GM23248 (cell line): ENCODE data around the gene ZNF367.

Experiments used
- EZH2 ChIP-seq: fragments of 200-600 bp; sonication (generic); IDR thresholded peaks from 2 replicates; pipeline ENCODE4 v1.6.1; 2018; ENCODE audit warnings: antibody characterized with exemption, mild to moderate bottlenecking; ENCODE audit not compliant: insufficient read depth, poor library complexity, severe bottlenecking
- EZH2phosphoT487 ChIP-seq: fragments of 200-600 bp; sonication (generic); IDR thresholded peaks from 2 replicates; pipeline ENCODE4 v1.6.1; 2018; ENCODE audit warnings: antibody characterized with exemption, moderate library complexity, mild to moderate bottlenecking, low read depth; ENCODE audit not compliant: insufficient read depth

DNA sequence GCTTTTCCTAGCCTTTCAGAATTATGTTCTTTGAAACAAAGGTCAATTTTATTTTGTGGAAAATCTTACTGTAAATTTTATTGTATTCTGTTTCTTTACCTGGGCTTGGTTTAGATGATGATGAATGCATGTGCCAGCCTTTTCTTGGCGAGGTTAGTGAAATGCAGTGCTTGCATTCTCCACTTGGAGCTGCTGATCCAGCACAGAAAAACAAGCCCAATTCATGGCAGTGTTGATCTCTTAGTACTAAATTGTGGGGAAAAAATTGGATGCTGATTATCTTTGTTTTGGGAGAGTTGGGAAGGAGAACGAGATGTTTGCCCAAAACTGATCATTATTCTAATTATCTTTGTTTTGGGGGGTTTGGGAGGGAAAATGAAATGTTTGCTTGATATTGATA lies 35.5 kb upstream of the ZNF367 start:
- TF ChIP-seq EZH2 (no peak), EZH2phosphoT487 (no peak)
